ENCODE results near the gene ADGRA1. TPM values are rescaled to one million over a fixed set of nuclear protein-coding genes. Genes with fewer than 3 reads are reported as not detected.

ADGRA1 gene, protein sequence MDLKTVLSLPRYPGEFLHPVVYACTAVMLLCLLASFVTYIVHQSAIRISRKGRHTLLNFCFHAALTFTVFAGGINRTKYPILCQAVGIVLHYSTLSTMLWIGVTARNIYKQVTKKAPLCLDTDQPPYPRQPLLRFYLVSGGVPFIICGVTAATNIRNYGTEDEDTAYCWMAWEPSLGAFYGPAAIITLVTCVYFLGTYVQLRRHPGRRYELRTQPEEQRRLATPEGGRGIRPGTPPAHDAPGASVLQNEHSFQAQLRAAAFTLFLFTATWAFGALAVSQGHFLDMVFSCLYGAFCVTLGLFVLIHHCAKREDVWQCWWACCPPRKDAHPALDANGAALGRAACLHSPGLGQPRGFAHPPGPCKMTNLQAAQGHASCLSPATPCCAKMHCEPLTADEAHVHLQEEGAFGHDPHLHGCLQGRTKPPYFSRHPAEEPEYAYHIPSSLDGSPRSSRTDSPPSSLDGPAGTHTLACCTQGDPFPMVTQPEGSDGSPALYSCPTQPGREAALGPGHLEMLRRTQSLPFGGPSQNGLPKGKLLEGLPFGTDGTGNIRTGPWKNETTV
- total RNA-seq = under 0.01 TPM

DNA sequence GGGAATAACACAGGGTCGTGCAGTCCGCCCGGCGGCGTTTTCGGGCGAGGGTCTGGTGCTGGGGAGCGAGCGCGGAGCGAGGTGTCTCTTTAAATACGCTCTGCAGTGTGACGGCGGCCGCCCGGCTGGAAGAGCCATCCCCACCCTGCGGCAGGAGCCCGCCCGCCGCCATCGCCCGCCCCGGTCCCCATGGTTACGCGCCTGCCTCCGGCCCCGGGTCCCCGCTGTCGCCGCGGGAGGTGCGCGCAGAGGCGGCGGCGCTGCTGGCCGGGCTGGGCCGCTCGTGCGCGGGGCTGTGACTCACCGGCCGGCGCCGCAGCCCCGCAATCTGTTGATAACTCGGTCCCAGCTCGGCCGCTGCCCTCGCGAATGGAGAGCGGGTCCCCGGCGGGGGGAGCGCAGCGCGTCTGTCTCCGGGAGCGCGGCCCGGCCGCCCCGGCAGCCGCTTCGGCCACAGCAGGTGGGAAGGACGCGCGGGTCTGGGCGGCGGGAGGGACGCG, at the start of gene ADGRA1:
ADGRA1 (plus strand) TSS at position 246 of the 500 bp plus-strand sequence. CDS start 986 bp downstream, outside the sequence.
- Histone ChIP-seq H3K4me1 (ENCODE audit: control insufficient read depth in 3 of 3, insufficient read depth in 3 of 3, low read length in 3 of 3) (peaks cover 3 to 16% (median 8%) of the 10 kb centered on the region in 3 donors), H3K4me3 (ENCODE audit: low read length in 3 of 3) (peak within 1 kb of the TSS in 1 of 3 donors; percentile 22), H3K9ac (ENCODE audit: low read depth in 1 of 3, low read length in 3 of 3) (no peak within 1 kb of the TSS), H3K27ac (ENCODE audit: low read depth, low read length) (no peak within 1 kb of the TSS), H3K9me3 (ENCODE audit: control insufficient read depth in 3 of 3, low read length in 3 of 3) (no peaks in the 10 kb centered on the region), H3K27me3 (ENCODE audit: control insufficient read depth in 3 of 3, insufficient read depth in 3 of 3, low read length in 3 of 3) (peaks cover 65 to 74% (median 72%) of the 10 kb centered on the region in 3 donors), H3K36me3 (ENCODE audit: control insufficient read depth in 3 of 3, insufficient read depth in 3 of 3, low read length in 3 of 3) (no peaks in the 10 kb centered on the region)

DNA sequence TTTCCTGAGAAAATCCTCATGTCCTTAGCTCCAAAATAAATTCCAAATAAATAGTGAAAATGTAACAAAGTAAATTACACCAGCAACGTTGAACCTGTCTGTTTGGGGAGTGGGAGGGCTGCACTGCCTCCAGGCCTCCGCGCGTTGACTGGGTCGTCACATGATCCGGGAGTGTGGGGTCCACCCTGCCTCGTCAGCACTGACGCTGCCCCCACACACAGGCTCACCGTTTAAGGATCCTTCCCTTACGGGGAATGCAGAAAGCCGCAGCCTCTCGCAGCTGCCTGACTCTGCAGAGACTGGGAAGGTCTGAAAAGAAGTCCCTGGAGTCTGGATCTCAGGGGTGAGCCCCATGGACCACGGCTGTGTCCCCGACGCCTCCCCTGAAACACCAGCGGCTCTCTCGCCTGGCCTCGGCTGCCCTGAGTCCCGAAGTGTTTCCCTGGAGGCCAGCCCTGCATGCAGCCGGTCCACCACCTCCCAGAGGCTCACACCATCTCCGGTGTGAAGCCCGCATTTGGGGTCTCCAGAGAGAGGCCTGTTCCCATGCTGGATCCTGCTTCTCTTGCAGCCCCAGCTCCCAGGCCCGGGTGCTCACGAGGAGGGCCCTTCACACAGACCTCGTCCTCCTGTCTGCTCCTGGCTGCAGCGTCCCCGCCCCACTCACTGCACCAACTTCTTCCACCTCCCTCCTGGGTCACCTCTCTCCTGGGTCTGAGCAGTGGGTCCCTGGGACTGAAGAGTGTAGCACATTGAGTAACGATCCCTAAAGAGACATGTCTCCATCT, 49.5 kb upstream of the ADGRA1 start:
- Histone ChIP-seq H3K4me1 (ENCODE audit: control insufficient read depth in 3 of 3, insufficient read depth in 3 of 3, low read length in 3 of 3) (no peaks in the 10 kb centered on the region), H3K9me3 (ENCODE audit: control insufficient read depth in 3 of 3, low read length in 3 of 3) (no peaks in the 10 kb centered on the region), H3K27me3 (ENCODE audit: control insufficient read depth in 3 of 3, insufficient read depth in 3 of 3, low read length in 3 of 3) (peaks cover 31 to 54% (median 48%) of the 10 kb centered on the region in 3 donors), H3K9ac (ENCODE audit: low read depth in 1 of 3, low read length in 3 of 3) (no peak overlapping the region), H3K27ac (ENCODE audit: low read depth, low read length) (no peak overlapping the region), H3K4me3 (ENCODE audit: low read length in 3 of 3) (no peak overlapping the region), H3K36me3 (ENCODE audit: control insufficient read depth in 3 of 3, insufficient read depth in 3 of 3, low read length in 3 of 3) (no peaks in the 10 kb centered on the region)

DNA sequence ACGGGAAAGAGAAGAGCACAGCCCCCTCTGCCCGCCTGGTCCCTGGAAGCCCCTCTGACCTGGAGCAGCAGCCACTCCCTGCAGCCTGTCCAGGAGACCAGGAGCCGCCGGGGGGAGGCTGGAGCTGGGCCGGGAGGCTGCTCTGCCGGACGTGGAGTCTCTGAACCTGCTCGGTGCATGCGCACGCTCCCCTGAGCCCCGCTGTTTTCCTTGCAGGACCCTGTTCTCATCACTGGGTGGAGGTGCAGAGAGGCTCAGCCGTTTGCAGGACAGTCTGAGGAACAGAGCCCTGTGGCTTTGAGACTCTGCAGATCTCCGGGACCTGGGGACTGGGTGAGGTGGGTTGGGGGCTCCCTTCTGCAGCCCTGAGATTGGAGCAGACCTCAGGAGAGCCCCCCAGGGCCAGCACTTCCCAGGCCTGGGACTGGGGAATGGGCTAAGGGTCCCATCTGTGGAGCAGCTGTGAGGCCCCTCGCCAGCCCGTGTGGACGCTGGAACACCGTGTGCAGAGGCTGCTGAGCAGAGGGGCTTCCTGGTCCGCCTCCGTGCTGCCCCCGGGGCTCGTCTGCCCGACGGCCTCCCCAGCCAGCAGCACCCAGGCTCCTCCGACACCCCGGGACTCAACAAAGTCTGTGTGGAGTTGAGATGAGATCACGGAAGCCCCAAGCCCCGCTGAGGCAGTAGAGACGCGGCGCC, 48.5 kb upstream of the ADGRA1 start:
- H3K9ac ChIP-seq (ENCODE audit: low read depth in 1 of 3, low read length in 3 of 3) = no peak overlapping the region
- peaks cover 34 to 55% (median 50%) of the 10 kb centered on the region in 3 donors for H3K27me3 ChIP-seq (ENCODE audit: control insufficient read depth in 3 of 3, insufficient read depth in 3 of 3, low read length in 3 of 3)
- no peaks in the 10 kb centered on the region for H3K36me3 ChIP-seq (ENCODE audit: control insufficient read depth in 3 of 3, insufficient read depth in 3 of 3, low read length in 3 of 3)
- no peak overlapping the region for H3K27ac ChIP-seq (ENCODE audit: low read depth, low read length)
- no peak overlapping the region for H3K4me3 ChIP-seq (ENCODE audit: low read length in 3 of 3)
- no peaks in the 10 kb centered on the region for H3K9me3 ChIP-seq (ENCODE audit: control insufficient read depth in 3 of 3, low read length in 3 of 3)
- H3K4me1 ChIP-seq (ENCODE audit: control insufficient read depth in 3 of 3, insufficient read depth in 3 of 3, low read length in 3 of 3) = no peaks in the 10 kb centered on the region

DNA sequence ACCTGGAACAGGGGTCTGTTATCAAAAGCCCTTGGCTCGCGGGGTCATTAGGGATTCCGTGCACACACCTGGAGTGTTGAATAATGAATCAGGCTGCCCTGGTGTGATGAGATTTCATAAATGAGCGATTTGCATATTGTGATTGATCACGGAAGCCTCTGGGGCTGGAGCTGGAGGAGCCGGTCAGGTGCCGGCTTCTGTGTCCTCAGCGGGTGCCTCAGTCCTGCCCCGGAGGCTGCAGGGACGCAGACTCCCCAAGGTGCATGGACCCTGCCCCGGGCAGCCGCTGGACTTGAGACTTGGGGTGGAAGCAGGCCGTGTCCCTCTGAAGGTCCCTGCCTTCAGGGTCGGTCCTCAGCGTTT, 47.9 kb upstream of the ADGRA1 start:
- no peaks in the 10 kb centered on the region for H3K4me1 ChIP-seq (ENCODE audit: control insufficient read depth in 3 of 3, insufficient read depth in 3 of 3, low read length in 3 of 3)
- no peak overlapping the region for H3K4me3 ChIP-seq (ENCODE audit: low read length in 3 of 3)
- no peaks in the 10 kb centered on the region for H3K9me3 ChIP-seq (ENCODE audit: control insufficient read depth in 3 of 3, low read length in 3 of 3)
- no peak overlapping the region for H3K9ac ChIP-seq (ENCODE audit: low read depth in 1 of 3, low read length in 3 of 3)
- no peaks in the 10 kb centered on the region for H3K36me3 ChIP-seq (ENCODE audit: control insufficient read depth in 3 of 3, insufficient read depth in 3 of 3, low read length in 3 of 3)
- peaks cover 37 to 60% (median 50%) of the 10 kb centered on the region in 3 donors for H3K27me3 ChIP-seq (ENCODE audit: control insufficient read depth in 3 of 3, insufficient read depth in 3 of 3, low read length in 3 of 3)
- no peak overlapping the region for H3K27ac ChIP-seq (ENCODE audit: low read depth, low read length)

DNA sequence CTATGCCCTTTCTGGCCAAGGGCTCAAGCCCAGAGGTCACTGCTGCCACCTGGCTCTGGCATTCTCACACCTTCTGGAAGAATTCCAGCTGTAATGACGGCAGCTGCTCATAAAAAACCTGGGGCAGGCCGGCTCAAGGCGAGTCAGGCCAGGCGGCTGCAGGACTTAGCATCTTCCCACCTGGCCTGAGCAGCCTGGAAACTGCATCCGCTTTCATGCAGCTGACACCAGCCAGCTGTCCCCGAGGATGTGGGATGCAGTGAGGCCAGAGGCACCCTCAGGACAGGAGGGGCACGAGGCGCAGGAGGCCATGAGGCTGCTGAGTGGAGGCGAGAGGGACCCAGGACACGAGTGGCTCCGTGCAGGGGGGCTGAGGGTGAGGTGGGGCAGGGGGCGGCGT, 47.5 kb upstream of the ADGRA1 start:
- Histone ChIP-seq H3K36me3 (ENCODE audit: control insufficient read depth in 3 of 3, insufficient read depth in 3 of 3, low read length in 3 of 3) (no peaks in the 10 kb centered on the region), H3K4me1 (ENCODE audit: control insufficient read depth in 3 of 3, insufficient read depth in 3 of 3, low read length in 3 of 3) (no peaks in the 10 kb centered on the region), H3K9me3 (ENCODE audit: control insufficient read depth in 3 of 3, low read length in 3 of 3) (no peaks in the 10 kb centered on the region), H3K4me3 (ENCODE audit: low read length in 3 of 3) (no peak overlapping the region), H3K27ac (ENCODE audit: low read depth, low read length) (no peak overlapping the region), H3K9ac (ENCODE audit: low read depth in 1 of 3, low read length in 3 of 3) (no peak overlapping the region), H3K27me3 (ENCODE audit: control insufficient read depth in 3 of 3, insufficient read depth in 3 of 3, low read length in 3 of 3) (peaks cover 41 to 65% (median 52%) of the 10 kb centered on the region in 3 donors)

DNA sequence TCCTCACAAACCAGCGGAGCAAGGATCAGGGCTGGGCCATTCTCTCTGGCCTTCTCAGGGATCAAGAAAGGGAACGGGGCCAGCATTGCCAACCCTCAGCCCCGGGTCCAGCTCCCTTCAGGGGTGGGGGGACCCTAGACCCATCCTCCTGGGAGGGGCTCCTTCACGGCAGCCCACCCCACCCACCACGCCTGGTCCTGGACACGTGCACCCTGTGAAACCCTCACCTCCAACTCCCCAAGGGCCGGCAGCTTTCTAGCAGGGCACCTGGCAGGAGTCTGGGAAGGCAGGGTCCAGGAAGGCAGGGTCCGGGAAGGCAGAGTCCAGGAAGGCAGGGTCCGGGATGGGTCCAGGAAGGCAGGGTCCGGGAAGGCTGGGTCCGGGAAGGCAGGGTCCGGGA, 46.6 kb upstream of the ADGRA1 start:
- Histone ChIP-seq H3K27me3 (ENCODE audit: control insufficient read depth in 3 of 3, insufficient read depth in 3 of 3, low read length in 3 of 3) (peaks cover 47 to 68% (median 61%) of the 10 kb centered on the region in 3 donors), H3K9me3 (ENCODE audit: control insufficient read depth in 3 of 3, low read length in 3 of 3) (no peaks in the 10 kb centered on the region), H3K36me3 (ENCODE audit: control insufficient read depth in 3 of 3, insufficient read depth in 3 of 3, low read length in 3 of 3) (no peaks in the 10 kb centered on the region), H3K27ac (ENCODE audit: low read depth, low read length) (no peak overlapping the region), H3K4me1 (ENCODE audit: control insufficient read depth in 3 of 3, insufficient read depth in 3 of 3, low read length in 3 of 3) (no peaks in the 10 kb centered on the region), H3K4me3 (ENCODE audit: low read length in 3 of 3) (no peak overlapping the region), H3K9ac (ENCODE audit: low read depth in 1 of 3, low read length in 3 of 3) (no peak overlapping the region)

DNA sequence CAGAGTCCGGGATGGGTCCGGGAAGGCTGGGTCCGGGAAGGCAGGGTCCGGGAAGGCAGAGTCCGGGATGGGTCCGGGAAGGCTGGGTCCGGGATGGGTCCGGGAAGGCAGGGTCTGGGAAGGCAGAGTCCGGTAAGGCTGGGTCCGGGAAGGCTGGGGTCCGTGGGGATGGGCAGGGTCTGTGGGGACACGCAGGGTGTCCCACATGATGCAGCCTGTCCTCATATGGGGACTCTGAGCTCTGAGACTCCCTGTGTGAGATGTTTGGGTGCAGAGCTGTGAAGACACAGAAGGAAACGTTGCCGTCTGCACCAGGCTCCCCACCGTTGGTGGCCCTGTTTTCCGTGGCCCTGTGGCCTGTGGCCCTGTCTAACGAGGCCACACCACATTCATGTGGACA, 45.7 kb upstream of the ADGRA1 start:
- no peak overlapping the region for H3K4me3 ChIP-seq (ENCODE audit: low read length in 3 of 3)
- H3K36me3 ChIP-seq (ENCODE audit: control insufficient read depth in 3 of 3, insufficient read depth in 3 of 3, low read length in 3 of 3) = no peaks in the 10 kb centered on the region
- H3K9me3 ChIP-seq (ENCODE audit: control insufficient read depth in 3 of 3, low read length in 3 of 3) = no peaks in the 10 kb centered on the region
- H3K9ac ChIP-seq (ENCODE audit: low read depth in 1 of 3, low read length in 3 of 3) = no peak overlapping the region
- no peaks in the 10 kb centered on the region for H3K4me1 ChIP-seq (ENCODE audit: control insufficient read depth in 3 of 3, insufficient read depth in 3 of 3, low read length in 3 of 3)
- no peak overlapping the region for H3K27ac ChIP-seq (ENCODE audit: low read depth, low read length)
- peaks cover 47 to 71% (median 63%) of the 10 kb centered on the region in 3 donors for H3K27me3 ChIP-seq (ENCODE audit: control insufficient read depth in 3 of 3, insufficient read depth in 3 of 3, low read length in 3 of 3)

DNA sequence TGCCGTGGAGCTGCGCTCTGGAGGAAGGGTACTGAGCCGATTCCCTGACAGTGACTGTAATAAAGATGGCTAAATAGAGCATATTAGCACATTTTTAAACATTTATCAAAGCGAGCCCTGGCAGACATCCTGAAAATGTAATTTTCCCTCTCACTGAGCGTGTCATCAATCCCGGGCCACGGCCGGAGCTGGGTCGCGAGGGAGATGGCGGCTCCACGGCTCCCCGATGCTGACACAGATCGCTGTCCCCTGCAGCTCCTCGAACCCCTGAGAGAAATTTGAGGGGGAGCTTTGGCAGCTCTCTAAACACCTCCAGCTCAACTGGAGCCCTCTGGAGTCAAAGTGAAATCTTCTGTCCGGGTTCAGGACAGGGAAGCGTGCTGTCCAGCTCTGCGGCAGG, 44.9 kb upstream of the ADGRA1 start:
- Histone ChIP-seq H3K27me3 (ENCODE audit: control insufficient read depth in 3 of 3, insufficient read depth in 3 of 3, low read length in 3 of 3) (peaks cover 47 to 77% (median 63%) of the 10 kb centered on the region in 3 donors), H3K9me3 (ENCODE audit: control insufficient read depth in 3 of 3, low read length in 3 of 3) (no peaks in the 10 kb centered on the region), H3K36me3 (ENCODE audit: control insufficient read depth in 3 of 3, insufficient read depth in 3 of 3, low read length in 3 of 3) (no peaks in the 10 kb centered on the region), H3K27ac (ENCODE audit: low read depth, low read length) (no peak overlapping the region), H3K9ac (ENCODE audit: low read depth in 1 of 3, low read length in 3 of 3) (no peak overlapping the region), H3K4me1 (ENCODE audit: control insufficient read depth in 3 of 3, insufficient read depth in 3 of 3, low read length in 3 of 3) (no peaks in the 10 kb centered on the region), H3K4me3 (ENCODE audit: low read length in 3 of 3) (no peak overlapping the region)

DNA sequence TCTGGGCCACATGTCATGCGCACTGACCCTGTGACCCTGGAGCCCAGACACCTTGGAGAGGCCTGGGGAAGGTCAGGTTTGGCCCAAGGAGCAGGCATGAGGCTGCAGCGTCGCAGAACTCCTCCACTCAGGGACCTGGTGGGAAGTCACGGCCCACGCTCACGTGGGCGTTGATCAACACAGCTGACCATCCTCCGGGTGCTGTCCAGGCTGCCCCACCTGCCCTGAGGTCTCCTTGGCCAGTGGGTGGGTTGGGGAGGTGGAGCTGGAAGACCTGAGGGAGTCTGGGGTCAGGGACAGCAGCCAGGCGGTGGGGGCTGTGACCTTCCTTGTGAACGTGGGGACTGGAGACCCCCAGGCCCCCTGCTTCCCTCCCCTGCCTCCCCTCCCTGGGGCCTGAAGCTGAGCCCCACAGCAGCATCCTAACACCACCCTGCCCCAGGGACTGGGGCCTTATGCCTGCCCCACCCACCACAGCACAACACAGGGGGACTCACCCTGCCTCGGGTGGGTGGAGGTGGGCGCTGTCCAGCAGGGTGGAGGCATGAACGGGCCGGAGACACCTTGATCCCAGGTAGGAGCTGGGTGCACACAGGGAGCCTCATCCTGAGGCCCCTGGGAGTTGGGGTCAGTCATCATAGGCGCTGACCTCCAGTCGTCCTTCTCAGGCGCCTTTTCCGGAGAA, 44.0 kb upstream of the ADGRA1 start:
- Histone ChIP-seq H3K9me3 (ENCODE audit: control insufficient read depth in 3 of 3, low read length in 3 of 3) (no peaks in the 10 kb centered on the region), H3K36me3 (ENCODE audit: control insufficient read depth in 3 of 3, insufficient read depth in 3 of 3, low read length in 3 of 3) (no peaks in the 10 kb centered on the region), H3K27ac (ENCODE audit: low read depth, low read length) (no peak overlapping the region), H3K27me3 (ENCODE audit: control insufficient read depth in 3 of 3, insufficient read depth in 3 of 3, low read length in 3 of 3) (peaks cover 49 to 77% (median 65%) of the 10 kb centered on the region in 3 donors), H3K4me1 (ENCODE audit: control insufficient read depth in 3 of 3, insufficient read depth in 3 of 3, low read length in 3 of 3) (no peaks in the 10 kb centered on the region), H3K4me3 (ENCODE audit: low read length in 3 of 3) (no peak overlapping the region), H3K9ac (ENCODE audit: low read depth in 1 of 3, low read length in 3 of 3) (no peak overlapping the region)
